Lower lobe of right lung (tissue), 2 donors: ENCODE results near the gene PPARGC1A. TPM values are rescaled to one million over a fixed set of nuclear protein-coding genes. Genes with fewer than 3 reads are reported as not detected.

Experiments used
- ATAC-seq, 2 donors: fragments of 200-7000 bp; cut with Tn5 transposase; one replicate each; pipeline ENCODE4 v1.9.1; 2020 to 2022; ENCODE audit warnings: mild to moderate bottlenecking in 2 of 2, moderate library complexity in 2 of 2
- DNase-seq: peaks from one replicate; pipeline ENCODE4 v3.0.0-alpha.2; 2020
- H3K27ac ChIP-seq: fragments of 200-600 bp; one replicate; pipeline ENCODE4 v1.8.0; 2022
- H3K27me3 ChIP-seq: fragments of 200-600 bp; one replicate; pipeline ENCODE4 v1.8.0; 2022; ENCODE audit warnings: low read depth
- H3K36me3 ChIP-seq: fragments of 200-600 bp; one replicate; pipeline ENCODE4 v1.8.0; 2022; ENCODE audit warnings: mild to moderate bottlenecking
- H3K4me1 ChIP-seq: fragments of 200-600 bp; one replicate; pipeline ENCODE4 v1.8.0; 2022
- H3K4me3 ChIP-seq: fragments of 200-600 bp; one replicate; pipeline ENCODE4 v1.8.0; 2022; ENCODE audit warnings: mild to moderate bottlenecking
- H3K9me3 ChIP-seq: fragments of 200-600 bp; one replicate; pipeline ENCODE4 v1.8.0; 2022
- CTCF ChIP-seq: fragments of 200-600 bp; IDR thresholded peaks from one replicate; pipeline ENCODE4 v1.8.0; 2022; ENCODE audit warnings: antibody characterized with exemption, mild to moderate bottlenecking
- intact Hi-C: fragments of 100-400 bp; cut with DNase I; formaldehyde crosslinking; loops from one replicate; pipeline ENCODE4 v1.11.0; 2022
- total RNA-seq: library from RNA; stranded (reverse); fragmentation: NEBNext Ultra II Directional; extraction: Animal tissue kit (Norgen Biotek cat#: 25700); gene quantifications from one replicate; pipeline ENCODE4 v1.2.1, GENCODE V29; 2021
- donor health status: DM: no; HTN: yes; CAD: no; lungs with severe emphysema.

The PPARGC1A gene
- total RNA-seq, 1 donor from 2014 or later: 10.5 TPM

- Histone ChIP-seq H3K4me3 (no peak overlapping the region), H3K4me1 (no peaks in the 10 kb centered on the region), H3K27ac (no peak overlapping the region), H3K36me3 (no peaks in the 10 kb centered on the region), H3K9me3 (no peaks in the 10 kb centered on the region), H3K27me3 (no peaks in the 10 kb centered on the region)
- intact Hi-C loops: no loop called here
- no peak for TF ChIP-seq CTCF
- ATAC-seq (no peak), DNase-seq (no peak)
Measured at GRCh38 chr4:23924556-23924955, 34.7 kb upstream of the PPARGC1A start.

DNA sequence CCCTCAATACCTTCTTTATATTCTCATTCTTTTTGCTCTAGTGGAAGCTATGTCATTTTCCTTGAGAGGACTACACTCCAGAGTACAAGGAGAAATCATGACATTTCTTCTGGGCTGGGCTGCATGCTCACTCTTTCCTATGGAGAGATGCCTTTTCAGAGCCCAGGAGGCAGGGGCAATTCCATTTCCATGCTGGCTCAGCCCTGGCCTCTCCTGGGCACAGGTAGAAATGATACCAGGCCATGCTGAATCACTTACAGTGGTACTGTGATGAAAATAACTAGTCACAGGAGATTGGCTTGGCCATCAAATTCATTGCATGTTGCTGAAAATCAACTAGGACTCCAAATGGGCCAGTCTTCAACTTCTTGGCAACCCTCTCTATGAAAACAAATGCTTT, 34.0 kb upstream of the PPARGC1A start:
- H3K27ac ChIP-seq: no peak overlapping the region
- H3K27me3 ChIP-seq: no peaks in the 10 kb centered on the region
- ATAC-seq (no peak), DNase-seq (no peak)
- no peak for TF ChIP-seq CTCF
- H3K36me3 ChIP-seq: no peaks in the 10 kb centered on the region
- no peak overlapping the region for H3K4me3 ChIP-seq
- intact Hi-C loops: no loop called here
- no peaks in the 10 kb centered on the region for H3K9me3 ChIP-seq
- H3K4me1 ChIP-seq: no peaks in the 10 kb centered on the region

GRCh38 chr4:23923141-23923540, 33.3 kb upstream of the PPARGC1A start:
- no peak for DNase-seq
- Histone ChIP-seq H3K9me3 (no peaks in the 10 kb centered on the region), H3K4me3 (no peak overlapping the region), H3K4me1 (no peaks in the 10 kb centered on the region), H3K27ac (no peak overlapping the region), H3K27me3 (no peaks in the 10 kb centered on the region), H3K36me3 (no peaks in the 10 kb centered on the region)
- TF ChIP-seq CTCF: no peak
- intact Hi-C loops: no loop called here
- ATAC-seq: peak in 1 of 2 donors; percentile 51

DNA sequence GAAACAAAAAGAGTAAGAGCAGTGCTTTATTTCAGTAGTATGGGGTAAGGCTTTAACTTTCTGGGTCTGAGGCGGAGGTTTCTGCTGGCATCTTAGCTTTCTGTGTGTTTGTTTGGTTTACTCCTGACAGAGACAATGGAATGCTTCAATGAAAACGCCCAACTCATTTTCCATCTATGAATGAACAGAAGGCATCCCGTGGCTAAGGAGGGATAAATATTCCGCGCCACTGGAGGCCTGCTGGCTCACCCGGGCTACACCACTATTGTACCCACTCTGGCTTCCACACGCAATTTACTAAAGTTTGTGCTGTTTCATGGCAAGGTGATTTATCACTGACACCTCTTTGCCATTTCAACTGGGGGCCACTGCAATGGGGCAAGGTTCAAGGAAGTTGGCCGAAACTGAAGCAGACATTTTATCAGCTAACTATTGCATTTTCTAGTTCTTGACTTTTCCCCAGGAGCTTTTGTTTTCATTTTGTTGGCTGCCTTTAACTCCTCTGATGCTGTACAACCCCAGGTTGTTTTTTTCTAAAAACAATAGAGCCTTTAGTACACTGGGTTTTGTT, 32.8 kb upstream of the PPARGC1A start:
- intact Hi-C loops: no loop called here
- DNase-seq: no peak
- H3K4me3 ChIP-seq: no peak overlapping the region
- no peaks in the 10 kb centered on the region for H3K9me3 ChIP-seq
- TF ChIP-seq CTCF: no peak
- no peaks in the 10 kb centered on the region for H3K27me3 ChIP-seq
- no peaks in the 10 kb centered on the region for H3K36me3 ChIP-seq
- H3K4me1 ChIP-seq: no peaks in the 10 kb centered on the region
- no peak for ATAC-seq
- no peak overlapping the region for H3K27ac ChIP-seq

GRCh38 chr4:23922013-23922412, 32.2 kb upstream of the PPARGC1A start:
- no peak for ATAC-seq
- H3K9me3 ChIP-seq: no peaks in the 10 kb centered on the region
- H3K36me3 ChIP-seq: no peaks in the 10 kb centered on the region
- H3K27ac ChIP-seq: no peak overlapping the region
- no peak for DNase-seq
- no peak for TF ChIP-seq CTCF
- H3K27me3 ChIP-seq: no peaks in the 10 kb centered on the region
- intact Hi-C loops: no loop called here
- H3K4me1 ChIP-seq: no peaks in the 10 kb centered on the region
- H3K4me3 ChIP-seq: no peak overlapping the region

DNA sequence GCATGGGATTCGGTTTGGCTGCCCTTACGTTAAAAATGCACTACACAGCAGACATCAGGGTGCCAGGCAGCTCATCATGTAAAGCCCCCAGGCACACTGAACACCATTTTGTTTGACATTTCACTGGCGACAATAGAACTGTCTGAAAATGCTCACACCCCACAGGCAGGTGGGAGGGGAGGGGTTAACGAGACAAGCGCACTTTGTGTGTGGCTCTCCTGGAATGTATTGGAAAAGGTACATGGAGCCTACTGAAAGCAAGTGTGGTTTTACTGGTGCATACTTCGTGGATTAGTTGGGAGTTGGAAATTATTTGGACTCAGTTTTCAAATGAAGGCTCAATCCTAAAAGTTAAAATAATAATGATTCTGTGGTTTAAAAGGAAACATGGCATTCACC, 31.6 kb upstream of the PPARGC1A start:
- H3K36me3 ChIP-seq: no peaks in the 10 kb centered on the region
- no peaks in the 10 kb centered on the region for H3K9me3 ChIP-seq
- H3K4me1 ChIP-seq: no peaks in the 10 kb centered on the region
- ATAC-seq (no peak), DNase-seq (no peak)
- H3K4me3 ChIP-seq: no peak overlapping the region
- TF ChIP-seq CTCF: no peak
- H3K27ac ChIP-seq: no peak overlapping the region
- H3K27me3 ChIP-seq: no peaks in the 10 kb centered on the region
- intact Hi-C loops: no loop called here
